Esophagus squamous epithelium (tissue), 5 donors: ENCODE results near the gene ZNF275. TPM values are rescaled to one million over a fixed set of nuclear protein-coding genes. Genes with fewer than 3 reads are reported as not detected.
A peak's percentile ranks its signal among the peaks of the same experiment; 100 is the strongest.

ENCODE experiments used
- DNase-seq: peaks from one replicate; lab custom pipeline; 2025; lab: John Stamatoyannopoulos, UW
- H3K27ac ChIP-seq, 4 donors: fragments of 200-600 bp; sonication (generic); one replicate each; pipeline ENCODE4 v1.5.1; 2016 to 2019; ENCODE audit warnings: mild to moderate bottlenecking in 1 of 4
- H3K27me3 ChIP-seq, 4 donors: fragments of 200-600 bp; sonication (generic); 1 replicate in 3 of 4; 2 replicates in 1 of 4; pipeline versions ENCODE4 v1.5.1 to v1.6.0; 2017 to 2021; ENCODE audit warnings: antibody characterized with exemption in 1 of 4
- H3K36me3 ChIP-seq, 3 donors: fragments of 200-600 bp; sonication (generic); one replicate each; pipeline ENCODE4 v1.5.1; 2016 to 2019
- H3K4me1 ChIP-seq, 3 donors: fragments of 200-600 bp; sonication (generic); one replicate each; pipeline ENCODE4 v1.5.1; 2017 to 2019
- H3K4me3 ChIP-seq, 4 donors: fragments of 200-600 bp; sonication (generic); 1 replicate in 3 of 4; 2 replicates in 1 of 4; pipeline ENCODE4 v1.5.1; 2016 to 2019; ENCODE audit warnings: mild to moderate bottlenecking in 2 of 4, moderate library complexity in 1 of 4
- H3K9me3 ChIP-seq, 3 donors: fragments of 200-600 bp; sonication (generic); one replicate each; pipeline ENCODE4 v1.5.1; 2016 to 2019
- POLR2A ChIP-seq, 4 donors: fragments of 450-650 bp; IDR thresholded peaks; one replicate each; pipeline ENCODE4 v1.6.1; 2017; ENCODE audit warnings: antibody characterized with exemption in 4 of 4, mild to moderate bottlenecking in 4 of 4, moderate library complexity in 3 of 4
- WGBS, 2 donors: methylation state at CpG; one replicate each; pipeline ENCODE4 v1.1.5; 2018; 5-methylcytosine and 5-hydroxymethylcytosine counted together
- intact Hi-C: fragments of 100-400 bp; cut with DNase I; formaldehyde crosslinking; loops from one replicate; pipeline ENCODE4 v1.15.0; 2022
- small RNA-seq, 4 donors: library from RNA; depleted of rRNA; stranded (forward); fragments of <200 nt; gene quantifications; one replicate each; pipeline ENCODE3, GENCODE V24; 2016
- total RNA-seq, 4 donors: library from RNA; depleted of rRNA; stranded (reverse); fragments of >200 nt; gene quantifications; one replicate each; pipeline ENCODE4 v1.1.0, GENCODE V29; 2016
- TF ChIP-seq, protein P1 (sequence below), 6 experiments: fragments of 450-650 bp in 4 of 6; fragments of 200-600 bp in 2 of 6; sonication (generic) in 2 of 6; IDR thresholded peaks; one replicate each; pipeline ENCODE4 v1.5.1; 2016 to 2019; ENCODE audit warnings: antibody characterized with exemption in 6 of 6, mild to moderate bottlenecking in 4 of 6, moderate library complexity in 4 of 6
- donor health status: DM: yes; HTN: yes; CAD: no.

The ZNF275 gene
- total RNA-seq, 4 donors from 2014 or later = 1.5 to 6.5 (median 2.9) TPM

DNA sequence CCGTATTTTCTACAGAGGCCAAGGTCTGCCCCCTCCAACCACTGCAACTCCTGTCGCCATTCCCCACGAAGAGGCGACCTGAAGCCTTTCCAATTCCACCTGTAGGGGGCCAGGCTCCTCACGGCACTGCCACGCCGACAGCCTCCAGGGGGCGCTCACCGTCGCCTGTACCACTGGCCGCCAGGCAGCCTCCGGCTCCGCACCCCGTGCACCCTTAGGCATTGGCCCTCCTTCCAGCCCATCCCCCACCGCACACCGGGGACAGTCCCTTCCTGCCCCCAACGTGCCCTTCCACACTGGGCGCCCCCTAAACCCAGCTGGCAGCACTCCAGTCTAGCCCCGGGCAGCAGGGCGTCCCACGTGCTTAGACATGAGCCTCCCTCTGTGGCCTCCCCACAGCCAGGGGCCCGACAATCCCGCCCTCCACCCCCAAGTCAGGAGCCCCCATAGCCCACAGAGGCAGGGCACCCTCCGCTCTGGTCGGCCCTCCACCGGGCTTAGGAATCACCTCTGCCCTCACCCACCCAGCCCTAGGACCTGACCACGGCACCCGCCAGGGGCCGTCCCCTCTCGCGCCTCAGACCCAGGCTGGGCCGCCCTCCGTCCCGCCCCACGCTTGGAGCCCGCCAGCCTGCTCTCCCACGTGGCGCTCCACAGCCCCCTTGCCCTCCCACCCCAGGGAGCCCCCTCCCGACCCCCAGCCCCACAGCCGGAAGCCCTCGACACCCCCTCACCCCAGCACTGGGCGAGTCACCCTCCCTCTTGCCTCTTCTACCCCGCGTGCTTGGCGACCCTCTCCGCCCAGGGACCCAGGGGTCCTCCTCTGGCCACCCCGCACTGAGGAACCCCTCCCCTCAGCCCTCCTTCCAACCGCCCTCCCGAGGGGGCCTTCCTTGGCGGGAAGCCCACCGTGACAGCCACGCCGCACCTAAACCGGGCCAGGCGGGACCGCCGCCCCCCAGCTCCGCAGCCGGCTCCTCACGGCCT, 66.5 kb downstream of the ZNF275 start:
- TF ChIP-seq, protein P1, sequence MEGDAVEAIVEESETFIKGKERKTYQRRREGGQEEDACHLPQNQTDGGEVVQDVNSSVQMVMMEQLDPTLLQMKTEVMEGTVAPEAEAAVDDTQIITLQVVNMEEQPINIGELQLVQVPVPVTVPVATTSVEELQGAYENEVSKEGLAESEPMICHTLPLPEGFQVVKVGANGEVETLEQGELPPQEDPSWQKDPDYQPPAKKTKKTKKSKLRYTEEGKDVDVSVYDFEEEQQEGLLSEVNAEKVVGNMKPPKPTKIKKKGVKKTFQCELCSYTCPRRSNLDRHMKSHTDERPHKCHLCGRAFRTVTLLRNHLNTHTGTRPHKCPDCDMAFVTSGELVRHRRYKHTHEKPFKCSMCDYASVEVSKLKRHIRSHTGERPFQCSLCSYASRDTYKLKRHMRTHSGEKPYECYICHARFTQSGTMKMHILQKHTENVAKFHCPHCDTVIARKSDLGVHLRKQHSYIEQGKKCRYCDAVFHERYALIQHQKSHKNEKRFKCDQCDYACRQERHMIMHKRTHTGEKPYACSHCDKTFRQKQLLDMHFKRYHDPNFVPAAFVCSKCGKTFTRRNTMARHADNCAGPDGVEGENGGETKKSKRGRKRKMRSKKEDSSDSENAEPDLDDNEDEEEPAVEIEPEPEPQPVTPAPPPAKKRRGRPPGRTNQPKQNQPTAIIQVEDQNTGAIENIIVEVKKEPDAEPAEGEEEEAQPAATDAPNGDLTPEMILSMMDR (IDR thresholded peaks at IDR 0.05) = peak; percentile 30 to 69 (median 46)
- TF ChIP-seq POLR2A (IDR thresholded peaks at IDR 0.05) = no peak
- DNase-seq = no peak
- WGBS, 2 donors = 67 to 73% methylated on average over 3 to 30 of the region's 60 CpGs

DNA sequence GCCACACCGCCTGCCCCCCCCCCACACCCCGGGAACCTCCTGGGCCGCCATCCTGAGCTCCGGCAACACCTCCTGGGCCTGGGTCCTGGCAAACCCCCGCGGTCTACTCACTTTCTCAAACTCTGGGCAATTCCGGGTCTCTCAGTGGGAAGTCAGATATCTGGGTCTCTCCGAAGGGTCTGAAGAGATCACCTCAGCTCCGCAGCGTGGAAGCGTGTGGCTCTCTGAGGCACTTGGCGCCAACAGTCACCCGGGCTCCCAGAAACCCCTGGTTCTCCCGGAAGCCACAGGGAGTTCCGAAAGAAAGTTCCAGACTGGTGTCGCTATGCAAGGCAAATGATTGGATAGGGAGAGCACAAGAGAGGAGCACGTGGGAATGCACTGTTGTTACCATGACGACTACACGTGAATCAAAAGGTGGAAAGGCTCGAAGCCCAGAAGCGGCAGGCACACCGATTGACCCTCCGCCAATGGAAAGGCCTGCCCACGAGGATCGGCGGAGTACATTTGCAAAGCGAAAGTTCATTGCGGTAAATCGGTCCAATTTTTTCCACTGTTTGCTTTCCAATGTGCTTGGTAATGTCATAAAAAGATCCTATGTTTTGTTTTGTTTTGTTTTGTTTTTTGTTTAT, 67.3 kb downstream of the ZNF275 start, which contains the start of gene PNMA6E:
TSS of gene PNMA6E (minus strand) at position 218 of the 632 bp plus-strand sequence. CDS start 2,501 bp downstream, outside the sequence.
- no peaks in the 10 kb centered on the region for H3K9me3 ChIP-seq

More for the DNA sequence above, 66.5 kb downstream of the ZNF275 start:
- Histone ChIP-seq H3K36me3 (no peaks in the 10 kb centered on the region), H3K27ac (no peak overlapping the region), H3K9me3 (no peaks in the 10 kb centered on the region), H3K4me3 (no peak overlapping the region), H3K4me1 (no peaks in the 10 kb centered on the region), H3K27me3 (peaks cover 0 to 11% (median 0%) of the 10 kb centered on the region in 4 donors)
- intact Hi-C loops = no loop called here

More for the DNA sequence above, 67.3 kb downstream of the ZNF275 start, which contains the start of gene PNMA6E:
- intact Hi-C loops = no loop called here
- Histone ChIP-seq H3K4me1 (no peaks in the 10 kb centered on the region), H3K27me3 (peaks cover 0 to 7% (median 0%) of the 10 kb centered on the region in 4 donors), H3K27ac (no peak within 1 kb of the TSS), H3K36me3 (no peaks in the 10 kb centered on the region), H3K4me3 (no peak within 1 kb of the TSS)
- TF ChIP-seq, protein P1 (IDR thresholded peaks at IDR 0.05) = no peak
- TF ChIP-seq POLR2A (IDR thresholded peaks at IDR 0.05) = no peak
- no peak for DNase-seq
- WGBS, 2 donors = 92% methylated on average over 8 to 22 of the region's 29 CpGs

Small RNAs within 50 kb of the gene (small RNA-seq; reads per million reads assigned to genes)
- 0 reads per million in 4 donors for gene AC152007.1

Other genes with a start within 250 kb of the ZNF275 start
- gene MAGEA1, start 154.9 kb upstream of the ZNF275 start, total RNA-seq = not detected
- gene PNMA6F, start 12.4 kb upstream of the ZNF275 start, total RNA-seq = not detected
- not detected for gene PNMA6E, start 67.2 kb downstream of the ZNF275 start, total RNA-seq
- gene ZFP92, start 77.3 kb downstream of the ZNF275 start, total RNA-seq = under 1 TPM; 0.11 to 0.97 (median 0.37) TPM
- gene TREX2, start 111.9 kb downstream of the ZNF275 start, total RNA-seq = 1 to 10 TPM; 1.4 to 6.6 (median 4.3) TPM
- gene HAUS7, start 136.4 kb downstream of the ZNF275 start, total RNA-seq = 10 to 100 TPM in 3 of 4 donors, 1 to 10 TPM in 1; 8.8 to 21.0 (median 12.1) TPM
- gene BGN, start 160.8 kb downstream of the ZNF275 start, total RNA-seq = 10 to 100 TPM in 3 of 4 donors, 1 to 10 TPM in 1; 6.7 to 26.7 (median 15.7) TPM
- not detected for gene ATP2B3, start 183.5 kb downstream of the ZNF275 start, total RNA-seq